ENCODE results near the gene MYOM3. TPM values are rescaled to one million over a fixed set of nuclear protein-coding genes. Genes with fewer than 3 reads are reported as not detected.

Gene MYOM3
- polyA plus RNA-seq, 1 donor from 2014 or later = not detected

DNA sequence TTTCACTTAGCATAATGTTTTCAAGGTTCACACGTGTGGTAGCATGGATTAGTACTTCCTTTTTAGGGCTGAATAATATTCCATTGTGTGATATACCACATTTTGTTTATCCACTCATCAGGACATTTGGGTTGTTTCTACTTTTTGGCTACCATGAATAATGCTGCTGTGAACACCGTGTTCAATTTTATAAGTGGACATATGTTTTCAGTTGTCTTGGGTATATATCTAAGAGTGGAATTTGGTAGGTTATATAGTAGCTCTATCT is 27.2 kb upstream of the MYOM3 start:
- H3K36me3 ChIP-seq (ENCODE audit: insufficient read depth, low read length) = no peaks in the 10 kb centered on the region
- no peaks in the 10 kb centered on the region for H3K9me3 ChIP-seq (ENCODE audit: low read length)
- no peak overlapping the region for H3K9ac ChIP-seq (ENCODE audit: low read length)
- H3K79me2 ChIP-seq (replicated peaks; ENCODE audit: insufficient read depth, low read length) = no peaks in the 10 kb centered on the region
- no peaks in the 10 kb centered on the region for H3K9me2 ChIP-seq (ENCODE audit: insufficient read depth, low read length)
- TF ChIP-seq MXI1 (conservative IDR thresholded peaks at IDR 0.05; ENCODE audit: poor library complexity, severe bottlenecking) = no peak
- TF ChIP-seq, protein P1, sequence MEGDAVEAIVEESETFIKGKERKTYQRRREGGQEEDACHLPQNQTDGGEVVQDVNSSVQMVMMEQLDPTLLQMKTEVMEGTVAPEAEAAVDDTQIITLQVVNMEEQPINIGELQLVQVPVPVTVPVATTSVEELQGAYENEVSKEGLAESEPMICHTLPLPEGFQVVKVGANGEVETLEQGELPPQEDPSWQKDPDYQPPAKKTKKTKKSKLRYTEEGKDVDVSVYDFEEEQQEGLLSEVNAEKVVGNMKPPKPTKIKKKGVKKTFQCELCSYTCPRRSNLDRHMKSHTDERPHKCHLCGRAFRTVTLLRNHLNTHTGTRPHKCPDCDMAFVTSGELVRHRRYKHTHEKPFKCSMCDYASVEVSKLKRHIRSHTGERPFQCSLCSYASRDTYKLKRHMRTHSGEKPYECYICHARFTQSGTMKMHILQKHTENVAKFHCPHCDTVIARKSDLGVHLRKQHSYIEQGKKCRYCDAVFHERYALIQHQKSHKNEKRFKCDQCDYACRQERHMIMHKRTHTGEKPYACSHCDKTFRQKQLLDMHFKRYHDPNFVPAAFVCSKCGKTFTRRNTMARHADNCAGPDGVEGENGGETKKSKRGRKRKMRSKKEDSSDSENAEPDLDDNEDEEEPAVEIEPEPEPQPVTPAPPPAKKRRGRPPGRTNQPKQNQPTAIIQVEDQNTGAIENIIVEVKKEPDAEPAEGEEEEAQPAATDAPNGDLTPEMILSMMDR (IDR thresholded peaks at IDR 0.05; ENCODE audit: poor library complexity, severe bottlenecking) = no peak
- TF ChIP-seq RAD21 (conservative IDR thresholded peaks at IDR 0.05) = no peak
- no peak for TF ChIP-seq TAF1 (IDR thresholded peaks at IDR 0.05; ENCODE audit: low read depth)
- TF ChIP-seq SMC3 (conservative IDR thresholded peaks at IDR 0.05; ENCODE audit: poor library complexity) = no peak
- no peak overlapping the region for H3K4me2 ChIP-seq (ENCODE audit: low read length)
- H3K4me3 ChIP-seq (ENCODE audit: low read length) = no peak overlapping the region
- no peaks in the 10 kb centered on the region for H3K27me3 ChIP-seq (ENCODE audit: insufficient read depth, low read depth, low read length)
- no peak overlapping the region for H2AFZ ChIP-seq (ENCODE audit: low read depth, low read length)
- no peaks in the 10 kb centered on the region for H4K20me1 ChIP-seq (ENCODE audit: insufficient read depth)
- H3K27ac ChIP-seq (ENCODE audit: low read length) = no peak overlapping the region
- H3F3A ChIP-seq (ENCODE audit: insufficient read depth, low read length, poor library complexity, severe bottlenecking) = no peaks in the 10 kb centered on the region

DNA sequence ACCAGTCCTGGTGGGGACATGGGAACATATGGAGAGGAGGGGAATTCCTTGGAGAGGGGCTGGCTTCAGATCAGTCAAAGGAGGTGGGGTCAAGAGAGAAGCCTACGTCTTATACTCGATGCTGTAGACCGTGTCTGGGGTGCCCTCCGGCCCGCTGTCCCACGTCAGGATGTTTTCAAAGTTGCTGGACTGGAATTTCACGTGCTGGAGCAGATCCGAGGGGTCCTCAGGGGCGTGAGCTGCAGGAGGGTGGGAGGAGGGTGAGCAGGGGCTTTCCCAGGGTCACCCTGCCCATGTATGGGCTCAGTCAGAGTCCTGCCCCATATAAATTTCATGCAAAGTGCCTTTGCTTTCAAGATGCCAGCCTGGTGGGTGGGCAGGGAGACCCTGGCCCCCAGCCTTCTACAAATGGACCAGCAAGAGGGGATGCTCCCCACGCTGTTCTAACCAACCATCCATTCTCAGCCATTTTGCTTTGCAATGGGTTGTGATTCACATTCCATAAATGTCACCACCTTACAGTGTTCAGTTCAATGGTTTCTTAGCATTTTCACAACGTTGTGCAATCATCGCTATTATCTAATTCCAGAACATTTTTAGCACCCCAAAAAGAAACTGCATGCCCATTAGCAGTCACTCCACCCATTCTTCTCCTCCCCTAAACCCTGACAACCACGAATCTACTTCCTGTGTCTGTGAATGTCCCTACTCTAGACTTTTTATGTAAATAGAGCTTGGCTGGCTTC is 26.7 kb upstream of the MYOM3 start:
- H3K9ac ChIP-seq (ENCODE audit: low read length) = no peak overlapping the region
- H3K79me2 ChIP-seq (replicated peaks; ENCODE audit: insufficient read depth, low read length) = no peaks in the 10 kb centered on the region
- no peak overlapping the region for H3K4me2 ChIP-seq (ENCODE audit: low read length)

More for the DNA sequence above, 26.7 kb upstream of the MYOM3 start:
- Histone ChIP-seq H3K4me3 (ENCODE audit: low read length) (no peak overlapping the region), H3K9me3 (ENCODE audit: low read length) (no peaks in the 10 kb centered on the region), H4K20me1 (ENCODE audit: insufficient read depth) (no peaks in the 10 kb centered on the region), H3K27ac (ENCODE audit: low read length) (no peak overlapping the region), H3K9me2 (ENCODE audit: insufficient read depth, low read length) (no peaks in the 10 kb centered on the region), H3K36me3 (ENCODE audit: insufficient read depth, low read length) (no peaks in the 10 kb centered on the region), H3F3A (ENCODE audit: insufficient read depth, low read length, poor library complexity, severe bottlenecking) (no peaks in the 10 kb centered on the region), H3K27me3 (ENCODE audit: insufficient read depth, low read depth, low read length) (no peaks in the 10 kb centered on the region), H2AFZ (ENCODE audit: low read depth, low read length) (no peak overlapping the region)
- no peak for TF ChIP-seq RAD21 (conservative IDR thresholded peaks at IDR 0.05)
- TF ChIP-seq, protein P2, sequence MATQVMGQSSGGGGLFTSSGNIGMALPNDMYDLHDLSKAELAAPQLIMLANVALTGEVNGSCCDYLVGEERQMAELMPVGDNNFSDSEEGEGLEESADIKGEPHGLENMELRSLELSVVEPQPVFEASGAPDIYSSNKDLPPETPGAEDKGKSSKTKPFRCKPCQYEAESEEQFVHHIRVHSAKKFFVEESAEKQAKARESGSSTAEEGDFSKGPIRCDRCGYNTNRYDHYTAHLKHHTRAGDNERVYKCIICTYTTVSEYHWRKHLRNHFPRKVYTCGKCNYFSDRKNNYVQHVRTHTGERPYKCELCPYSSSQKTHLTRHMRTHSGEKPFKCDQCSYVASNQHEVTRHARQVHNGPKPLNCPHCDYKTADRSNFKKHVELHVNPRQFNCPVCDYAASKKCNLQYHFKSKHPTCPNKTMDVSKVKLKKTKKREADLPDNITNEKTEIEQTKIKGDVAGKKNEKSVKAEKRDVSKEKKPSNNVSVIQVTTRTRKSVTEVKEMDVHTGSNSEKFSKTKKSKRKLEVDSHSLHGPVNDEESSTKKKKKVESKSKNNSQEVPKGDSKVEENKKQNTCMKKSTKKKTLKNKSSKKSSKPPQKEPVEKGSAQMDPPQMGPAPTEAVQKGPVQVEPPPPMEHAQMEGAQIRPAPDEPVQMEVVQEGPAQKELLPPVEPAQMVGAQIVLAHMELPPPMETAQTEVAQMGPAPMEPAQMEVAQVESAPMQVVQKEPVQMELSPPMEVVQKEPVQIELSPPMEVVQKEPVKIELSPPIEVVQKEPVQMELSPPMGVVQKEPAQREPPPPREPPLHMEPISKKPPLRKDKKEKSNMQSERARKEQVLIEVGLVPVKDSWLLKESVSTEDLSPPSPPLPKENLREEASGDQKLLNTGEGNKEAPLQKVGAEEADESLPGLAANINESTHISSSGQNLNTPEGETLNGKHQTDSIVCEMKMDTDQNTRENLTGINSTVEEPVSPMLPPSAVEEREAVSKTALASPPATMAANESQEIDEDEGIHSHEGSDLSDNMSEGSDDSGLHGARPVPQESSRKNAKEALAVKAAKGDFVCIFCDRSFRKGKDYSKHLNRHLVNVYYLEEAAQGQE (IDR thresholded peaks at IDR 0.05; ENCODE audit: borderline replicate concordance) = no peak
- no peak for TF ChIP-seq EP300 (conservative IDR thresholded peaks at IDR 0.05; ENCODE audit: poor library complexity, severe bottlenecking)
- TF ChIP-seq EZH2 (IDR thresholded peaks at IDR 0.05; ENCODE audit: borderline replicate concordance, insufficient read depth, low read length, poor library complexity, severe bottlenecking) = no peak
- no peak for TF ChIP-seq SMC3 (conservative IDR thresholded peaks at IDR 0.05; ENCODE audit: poor library complexity)
- TF ChIP-seq, protein P1 (IDR thresholded peaks at IDR 0.05; ENCODE audit: poor library complexity, severe bottlenecking) = no peak
- TF ChIP-seq TAF1 (IDR thresholded peaks at IDR 0.05; ENCODE audit: low read depth) = no peak
- TF ChIP-seq MXI1 (conservative IDR thresholded peaks at IDR 0.05; ENCODE audit: poor library complexity, severe bottlenecking) = no peak
- TF ChIP-seq POLR2AphosphoS5 (IDR thresholded peaks at IDR 0.05) = no peak

All from neural cell (in vitro differentiated cells).